SK-N-MC (cell line): ENCODE data around the gene P2RY13.

Source experiments
- EZH2 ChIP-seq: fragments of 200-600 bp; sonication (generic); IDR thresholded peaks from one replicate; pipeline ENCODE4 v1.6.1; 2017; ENCODE audit warnings: antibody characterized with exemption
- POLR2AphosphoS5 ChIP-seq: IDR thresholded peaks from 2 replicates; pipeline ENCODE4 v1.6.1; 2012; ENCODE audit warnings: mild to moderate bottlenecking, low read depth, low read length, borderline replicate concordance

DNA sequence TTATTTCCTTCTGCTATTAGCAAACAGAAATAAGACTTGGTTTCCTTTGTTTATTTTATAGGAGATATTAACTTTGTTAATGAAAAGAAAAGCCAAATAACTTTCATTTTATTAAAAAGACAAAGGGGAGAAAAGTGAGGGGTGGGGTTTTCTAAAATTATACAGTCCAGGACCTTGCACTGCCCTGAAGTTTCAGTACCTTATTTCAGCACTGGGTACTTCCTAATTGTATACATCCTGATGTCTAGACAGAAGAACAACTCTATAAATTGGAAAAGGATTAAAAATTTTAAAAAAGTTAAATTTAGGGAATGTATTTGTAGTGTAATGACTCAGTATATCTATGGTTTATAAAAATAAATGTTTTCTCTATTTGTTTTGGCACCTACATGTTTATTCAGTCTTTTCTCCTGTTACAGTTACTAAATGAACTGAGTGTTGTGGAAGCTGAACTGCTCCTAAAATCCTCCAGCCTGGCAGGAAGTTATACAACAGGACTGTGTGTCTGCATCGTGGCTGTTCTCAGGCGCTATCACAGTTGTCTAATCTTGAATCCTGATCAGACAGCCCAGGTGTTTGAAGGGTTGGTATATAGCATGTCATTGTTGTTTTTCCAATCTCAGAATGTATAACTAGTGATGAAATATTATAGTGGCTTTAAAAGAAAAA, 27.6 kb upstream of the P2RY13 start:
- TF ChIP-seq POLR2AphosphoS5 (no peak), EZH2 (no peak)
